GM23338 (cell line): ENCODE measurements around the gene RSPH3. TPM values are rescaled to one million over a fixed set of nuclear protein-coding genes. Genes with fewer than 3 reads are reported as not detected.

ENCODE experiments used
- ATAC-seq: fragments of 200-7000 bp; cut with Tn5 transposase; 3 replicates; pipeline ENCODE4 v1.9.1; 2020
- DNase-seq: peaks from one replicate; pipeline ENCODE4 v3.0.0-alpha.2; 2015; ENCODE audit warnings: low spot score
- H2AFZ ChIP-seq: fragments of 200-600 bp; sonication (generic); 2 replicates; pipeline ENCODE4 v1.8.0; 2016; ENCODE audit warnings: antibody characterized with exemption, mild to moderate bottlenecking, moderate library complexity
- H3F3A ChIP-seq: fragments of 200-600 bp; sonication (generic); replicated peaks from 2 replicates; pipeline ENCODE4 v1.8.0; 2017; ENCODE audit warnings: antibody characterized with exemption, mixed run types, low read depth
- H3K27ac ChIP-seq: fragments of 200-600 bp; sonication (generic); 2 replicates; pipeline ENCODE4 v1.6.1; 2016; ENCODE audit warnings: low read depth
- H3K27me3 ChIP-seq: fragments of 200-600 bp; sonication (generic); 2 replicates; pipeline ENCODE4 v1.8.0; 2016; ENCODE audit warnings: mild to moderate bottlenecking, mixed run types, moderate library complexity; ENCODE audit not compliant: insufficient read depth
- H3K36me3 ChIP-seq: fragments of 200-600 bp; sonication (generic); 2 replicates; pipeline ENCODE4 v1.8.0; 2016; ENCODE audit warnings: mild to moderate bottlenecking; ENCODE audit not compliant: insufficient read depth
- H3K4me1 ChIP-seq: fragments of 200-600 bp; sonication (generic); 2 replicates; pipeline ENCODE4 v1.8.0; 2016; ENCODE audit warnings: mild to moderate bottlenecking, moderate library complexity; ENCODE audit not compliant: insufficient read depth
- H3K4me2 ChIP-seq: fragments of 200-600 bp; sonication (generic); 2 replicates; pipeline ENCODE4 v1.7.1; 2017; ENCODE audit warnings: mixed run types
- H3K4me3 ChIP-seq: fragments of 200-600 bp; sonication (generic); 2 replicates; pipeline ENCODE4 v1.6.1; 2016; ENCODE audit warnings: mixed run types
- H3K79me2 ChIP-seq: fragments of 200-600 bp; sonication (generic); replicated peaks from 2 replicates; pipeline ENCODE4 v1.8.0; 2017; ENCODE audit warnings: mild to moderate bottlenecking; ENCODE audit not compliant: insufficient read depth
- H3K9me2 ChIP-seq: fragments of 200-600 bp; sonication (generic); 2 replicates; pipeline ENCODE4 v1.8.0; 2017; ENCODE audit not compliant: insufficient read depth
- H4K20me1 ChIP-seq: fragments of 200-600 bp; sonication (generic); replicated peaks from 2 replicates; pipeline ENCODE4 v1.8.0; 2017; ENCODE audit warnings: mild to moderate bottlenecking; ENCODE audit not compliant: insufficient read depth
- H3K27ac Mint-ChIP-seq: 2 replicates; pipeline ENCODE4 v1.8.0; 2020; ENCODE audit warnings: inconsistent platforms, mild to moderate bottlenecking, moderate library complexity, mixed read lengths
- H3K27me3 Mint-ChIP-seq: 3 replicates; pipeline ENCODE4 v1.8.0; 2022; ENCODE audit warnings: low read depth, mild to moderate bottlenecking, moderate library complexity, mixed read lengths, inconsistent platforms; ENCODE audit not compliant: insufficient read depth, poor library complexity
- H3K36me3 Mint-ChIP-seq: 3 replicates; pipeline ENCODE4 v1.8.0; 2021; ENCODE audit warnings: low read depth, mild to moderate bottlenecking, inconsistent platforms, moderate library complexity, mixed read lengths
- H3K4me1 Mint-ChIP-seq: 3 replicates; pipeline ENCODE4 v1.8.0; 2020; ENCODE audit warnings: mild to moderate bottlenecking, inconsistent platforms, mixed read lengths
- H3K4me3 Mint-ChIP-seq: 3 replicates; pipeline ENCODE4 v1.8.0; 2021; ENCODE audit warnings: moderate library complexity, mild to moderate bottlenecking, inconsistent platforms, mixed read lengths
- H3K9me3 Mint-ChIP-seq: 3 replicates; pipeline ENCODE4 v1.8.0; 2020; ENCODE audit warnings: moderate library complexity, mild to moderate bottlenecking, inconsistent platforms, mixed read lengths
- ETS1 ChIP-seq: IDR thresholded peaks from 2 replicates; pipeline ENCODE4 v1.6.1; 2016; ENCODE audit warnings: antibody characterized with exemption
- EZH2 ChIP-seq: fragments of 200-600 bp; sonication (generic); IDR thresholded peaks from one replicate; pipeline ENCODE4 v1.8.0; 2017; ENCODE audit warnings: antibody characterized with exemption, mild to moderate bottlenecking, low read depth; ENCODE audit not compliant: unreplicated experiment
- EZH2phosphoT487 ChIP-seq: fragments of 200-600 bp; sonication (generic); IDR thresholded peaks from one replicate; pipeline ENCODE4 v1.8.1; 2018; ENCODE audit warnings: antibody characterized with exemption; ENCODE audit not compliant: unreplicated experiment
- JUNB ChIP-seq: IDR thresholded peaks from one replicate; pipeline ENCODE4 v1.6.1; 2016; ENCODE audit warnings: antibody characterized with exemption; ENCODE audit not compliant: unreplicated experiment
- NANOG ChIP-seq: IDR thresholded peaks from 2 replicates; pipeline ENCODE4 v1.6.1; 2016; ENCODE audit warnings: antibody characterized with exemption, borderline replicate concordance
- POLR2AphosphoS5 ChIP-seq: IDR thresholded peaks from 2 replicates; pipeline ENCODE4 v1.6.1; 2016; ENCODE audit warnings: antibody characterized with exemption, low read depth
- STAT1 ChIP-seq: IDR thresholded peaks from one replicate; pipeline ENCODE4 v1.6.1; 2016; ENCODE audit warnings: antibody characterized with exemption; ENCODE audit not compliant: unreplicated experiment
- ZNF462 ChIP-seq: fragments of 250-450 bp; sonication (Bioruptor Pico); IDR thresholded peaks from 2 replicates; pipeline ENCODE4 v1.5.0; 2020; ENCODE audit warnings: mild to moderate bottlenecking, moderate library complexity
- polyA plus RNA-seq: library from polyadenylated mRNA; unstranded; fragments of >200 nt; fragmentation: Nextera tagmentation; extraction: Ambion mirVana; gene quantifications from 2 replicates; pipeline ENCODE4 v1.2.1, GENCODE V29; 2016
- total RNA-seq: library from RNA; depleted of rRNA; stranded (reverse); fragments of >200 nt; shearing (Covaris generic); gene quantifications from 2 replicates; pipeline ENCODE4 v1.2.3, GENCODE V29; 2014

The RSPH3 gene
- total and polyA plus RNA-seq, 2 experiments from 2014 or later = 1.7 to 3.9 TPM

- TF ChIP-seq ZNF462 (CRISPR knock-in tag) (no peak), JUNB (no peak), STAT1 (no peak), POLR2AphosphoS5 (no peak), EZH2phosphoT487 (no peak), NANOG (no peak), EZH2 (no peak)
Measured at GRCh38 chr6:159013229-159013628, 13.2 kb upstream of the RSPH3 start (continued).

GRCh38 chr6:159012201-159012600, 12.2 kb upstream of the RSPH3 start:
- H3K9me2 ChIP-seq = no peaks in the 10 kb centered on the region
- no peaks in the 10 kb centered on the region for H3K36me3 ChIP-seq
- Mint-ChIP-seq H3K27me3 (no peaks in the 10 kb centered on the region), H3K4me1 (no peaks in the 10 kb centered on the region), H3K4me3 (no peak overlapping the region), H3K27ac (no peak overlapping the region), H3K9me3 (no peaks in the 10 kb centered on the region), H3K36me3 (no peaks in the 10 kb centered on the region)
- no peaks in the 10 kb centered on the region for H3K4me1 ChIP-seq
- H3K4me2 ChIP-seq = no peak overlapping the region
- H4K20me1 ChIP-seq = no peaks in the 10 kb centered on the region; the same call in 1 of the 2 replicates
- no peak overlapping the region for H2AFZ ChIP-seq
- H3K27ac ChIP-seq = no peak overlapping the region
- DNase-seq (no peak), ATAC-seq (no peak)
- no peaks in the 10 kb centered on the region for H3K27me3 ChIP-seq
- no peaks in the 10 kb centered on the region for H3K79me2 ChIP-seq
- H3K4me3 ChIP-seq = no peak overlapping the region
- no peaks in the 10 kb centered on the region for H3F3A ChIP-seq
- TF ChIP-seq STAT1 (no peak), ZNF462 (CRISPR knock-in tag) (no peak), NANOG (no peak), POLR2AphosphoS5 (no peak), EZH2phosphoT487 (no peak), ETS1 (no peak)
